B cell (primary cell): ENCODE data around the gene MRPS12.

Experiments
- CTCF ChIP-seq: fragments of 200-600 bp; IDR thresholded peaks from one replicate; pipeline ENCODE4 v1.8.0; 2022; ENCODE audit warnings: antibody characterized with exemption, mild to moderate bottlenecking
- EZH2 ChIP-seq: IDR thresholded peaks from 2 replicates; pipeline ENCODE4 v1.6.1; 2012; ENCODE audit warnings: borderline replicate concordance, low read depth, mild to moderate bottlenecking, moderate library complexity, low read length; ENCODE audit not compliant: insufficient read depth, poor library complexity, severe bottlenecking

- TF ChIP-seq CTCF = no peak
- TF ChIP-seq EZH2 = no peak
These were observed 37.4 kb upstream of the MRPS12 start for GRCh38 chr19:38893341-38893771.
